Activated naive CD4-positive, alpha-beta T cell treated with Interleukin-2 at 50 U/mL for 16 hours (primary cell): Measurements from ENCODE around the gene FGGY.

Source experiments
- DNase-seq: peaks from one replicate; pipeline ENCODE4 v3.0.0-alpha.2; 2020

Gene FGGY

DNA sequence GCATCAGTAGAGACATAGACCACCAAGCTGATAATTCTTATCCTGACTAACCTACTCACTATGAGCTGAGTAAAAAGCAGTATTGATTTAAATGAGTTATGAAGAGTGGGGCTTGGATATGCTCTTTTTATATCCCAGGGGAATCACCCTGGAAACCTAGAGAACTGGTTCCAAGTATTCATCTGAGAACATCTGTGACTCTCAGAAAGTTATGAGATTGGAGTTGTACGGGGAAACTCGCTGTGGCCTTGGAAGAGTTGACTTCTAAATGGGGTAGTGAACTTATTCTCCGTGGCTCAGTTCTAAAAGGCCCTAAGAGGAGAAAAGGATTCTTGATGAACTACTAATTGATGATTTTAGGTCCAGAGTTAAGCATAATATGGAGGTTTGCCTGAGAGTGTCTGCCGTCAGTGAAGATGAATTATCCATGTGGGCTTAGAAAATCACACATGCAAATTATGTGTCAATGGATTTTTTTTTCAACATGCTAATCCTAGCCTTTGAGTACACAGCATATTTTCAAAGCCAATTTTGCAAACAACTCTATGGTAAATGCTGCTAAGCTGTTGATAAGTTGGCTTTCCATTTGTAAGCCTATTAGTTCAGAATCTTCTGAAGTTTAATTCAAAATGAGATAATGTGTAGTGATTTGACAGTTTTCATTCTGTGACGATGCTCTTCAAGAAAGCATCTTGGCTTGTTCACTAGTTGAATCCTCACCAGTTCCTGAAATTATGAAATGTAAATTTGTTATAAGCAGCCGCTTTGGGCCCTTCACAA lies 122.7 kb downstream of the FGGY start:
- no peak for DNase-seq

DNA sequence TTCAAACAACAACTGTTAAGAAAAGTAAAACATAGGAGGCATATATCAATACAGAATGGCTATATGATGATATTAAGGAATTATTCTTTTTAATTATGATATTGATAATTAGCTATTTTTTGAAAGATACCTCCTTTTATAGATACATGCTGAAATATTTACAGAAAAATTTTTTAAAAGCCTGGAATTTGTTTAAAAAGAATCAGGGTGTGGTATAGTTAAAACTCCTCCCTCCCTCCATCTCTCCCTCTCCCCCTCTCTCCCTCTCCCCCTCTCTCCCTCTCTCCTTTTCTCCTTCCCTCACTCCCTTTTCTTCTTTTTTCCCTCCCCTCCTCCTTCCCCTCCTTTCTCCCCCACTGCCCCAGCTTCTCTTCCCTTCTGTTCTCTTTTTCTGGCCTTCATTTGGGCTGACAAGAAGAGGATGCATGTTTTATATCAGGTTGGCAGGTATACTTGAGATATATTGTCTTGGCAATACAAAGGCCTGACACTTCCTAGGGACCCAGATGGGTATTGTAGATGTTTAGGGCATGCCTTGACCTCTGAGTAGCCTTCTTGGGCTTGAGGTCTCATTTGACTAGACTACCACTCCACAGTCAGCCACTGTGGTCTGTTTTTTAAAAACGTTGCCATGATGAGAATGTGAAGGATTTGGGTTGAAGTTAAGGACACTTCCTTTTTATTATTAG lies 124.5 kb downstream of the FGGY start:
- no peak for DNase-seq

DNA sequence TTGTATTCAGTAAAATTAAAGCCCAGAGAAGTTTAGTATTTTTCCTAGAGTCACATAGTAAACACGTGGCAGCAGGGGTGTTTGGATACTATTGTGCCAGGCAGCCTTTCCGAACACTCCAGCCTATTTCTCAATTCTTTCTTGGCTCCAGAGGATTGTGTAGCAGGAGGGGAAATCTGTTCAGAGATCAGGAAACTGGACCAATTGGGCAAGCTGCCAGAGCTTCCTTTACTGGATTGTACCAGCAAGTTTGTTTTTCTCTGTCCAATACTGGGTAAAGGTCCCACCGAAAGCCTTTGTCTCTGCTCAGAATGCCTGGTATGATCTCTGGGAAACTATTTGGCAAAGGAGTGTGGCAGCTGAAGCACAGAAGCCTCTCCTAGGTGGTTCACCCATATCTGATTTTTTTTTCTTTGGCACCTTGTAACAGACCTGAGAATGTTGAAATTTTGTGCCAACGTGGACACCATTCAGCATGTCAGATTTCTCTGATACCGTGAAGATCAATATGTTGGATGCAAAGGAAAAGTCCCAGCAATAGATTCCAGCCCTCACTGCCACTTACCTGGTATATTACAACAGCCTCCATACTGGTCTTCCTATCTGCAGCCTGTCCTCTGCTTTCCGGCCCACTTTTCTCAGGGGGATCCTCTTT lies 126.2 kb downstream of the FGGY start:
- DNase-seq, result no peak

DNA sequence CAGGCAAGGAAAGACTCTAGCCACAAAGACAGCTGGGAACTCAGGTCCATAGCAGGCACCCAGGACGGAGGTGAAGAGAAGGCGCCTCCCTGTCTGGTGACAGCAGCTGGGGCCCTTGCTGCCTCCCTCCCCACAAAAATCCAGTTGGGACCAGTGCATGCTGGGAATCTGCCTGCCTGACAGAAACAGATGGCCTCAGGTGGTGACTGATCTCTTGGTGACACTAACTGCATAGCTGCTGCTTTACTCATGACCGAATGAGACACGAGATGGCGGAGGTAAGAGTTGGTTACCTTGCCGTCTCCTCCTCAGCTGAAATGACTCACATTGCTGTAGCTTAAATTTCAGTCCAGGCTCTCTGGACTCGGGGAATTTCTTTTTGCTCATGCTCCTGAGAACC lies 130.3 kb downstream of the FGGY start:
- no peak for DNase-seq

DNA sequence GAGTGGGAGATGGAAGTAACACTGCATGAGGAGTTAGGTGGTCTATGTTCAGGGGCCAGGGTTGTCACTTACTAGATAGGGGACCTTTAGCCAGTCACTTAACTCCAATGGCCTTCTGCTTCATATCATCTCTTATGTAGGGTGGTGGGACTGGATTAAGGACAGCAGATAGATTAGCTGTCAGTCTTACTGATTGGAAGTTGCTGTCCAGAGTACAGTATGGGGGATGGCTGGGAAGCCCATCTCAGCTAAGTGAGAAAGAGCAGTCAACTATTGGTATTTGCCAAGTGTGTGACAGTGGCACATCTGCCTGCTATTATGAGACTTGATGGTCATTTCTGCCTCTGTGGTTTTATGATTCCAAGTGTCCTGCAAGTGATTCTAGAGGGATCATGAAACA lies 130.9 kb downstream of the FGGY start:
- DNase-seq, result no peak

DNA sequence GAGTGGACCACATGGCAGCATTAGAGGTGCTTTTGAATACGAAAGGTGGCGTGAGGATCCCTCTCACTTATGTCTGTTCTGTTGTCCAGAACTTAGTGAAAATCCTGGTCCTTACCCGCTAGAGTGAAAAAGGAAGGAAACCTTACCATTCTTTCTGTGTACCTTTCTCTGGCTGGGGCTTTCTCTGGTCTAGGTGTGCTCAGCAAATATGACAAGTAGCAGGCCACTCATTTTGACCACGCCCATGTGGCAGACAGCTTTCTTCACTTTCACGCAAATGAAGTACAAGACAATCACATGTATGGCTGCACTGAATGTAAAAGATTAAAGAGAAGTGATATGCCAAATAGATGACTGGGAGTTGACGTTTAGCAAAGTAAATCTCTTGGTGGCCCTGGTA lies 131.9 kb downstream of the FGGY start:
- DNase-seq, result no peak

DNA sequence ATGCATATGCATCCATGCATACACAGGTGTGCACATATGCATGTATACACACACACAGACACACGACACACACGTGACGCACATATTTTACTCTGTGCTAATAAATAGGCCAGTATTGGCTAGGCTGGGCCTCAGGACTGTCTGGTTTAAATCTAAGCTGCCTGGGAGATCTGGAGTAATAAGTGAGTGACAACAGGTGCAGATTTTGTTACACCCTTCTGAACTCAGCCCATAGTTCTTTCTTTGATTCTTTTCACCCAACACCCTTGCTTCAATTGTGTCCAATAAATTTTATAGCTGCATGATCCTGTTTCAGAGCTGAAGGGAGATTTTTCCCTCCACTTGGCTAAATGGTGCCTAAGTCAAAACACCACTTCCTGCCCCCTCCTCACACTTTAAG lies 132.8 kb downstream of the FGGY start:
- no peak for DNase-seq

DNA sequence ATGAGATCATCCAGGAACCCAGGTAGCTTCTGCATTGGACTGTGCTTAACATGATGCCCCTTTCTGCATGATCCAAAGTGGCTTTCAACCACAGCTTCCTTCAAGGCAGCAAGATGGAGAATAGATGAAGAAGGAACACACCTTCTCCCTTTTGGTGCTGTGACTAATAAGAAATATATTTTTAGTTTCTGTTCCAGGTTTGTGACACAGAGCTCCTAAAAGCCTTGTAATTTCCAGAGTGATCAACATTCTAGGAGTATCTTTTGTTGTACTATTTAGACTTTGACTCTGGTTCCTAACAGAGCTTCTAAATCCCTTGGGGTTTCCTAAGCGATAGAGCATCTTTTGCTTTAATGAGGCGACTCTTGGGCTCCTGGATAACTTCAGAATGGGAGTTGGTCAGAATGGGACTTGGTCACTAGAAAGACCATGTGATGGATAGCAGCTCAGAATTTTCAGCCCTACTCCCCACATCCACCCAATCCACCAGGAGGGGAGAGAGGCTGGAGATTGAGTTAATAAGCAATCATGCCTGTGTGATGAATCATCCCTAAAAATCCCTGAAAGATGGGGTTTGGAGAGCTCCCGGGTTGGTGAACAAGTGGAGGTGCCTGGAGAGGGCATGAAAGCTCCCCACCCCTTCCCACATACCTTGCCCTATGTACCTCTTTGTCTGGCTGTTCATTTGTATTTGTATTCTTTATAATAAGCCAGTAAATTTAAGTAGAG lies 134.8 kb downstream of the FGGY start:
- no peak for DNase-seq

DNA sequence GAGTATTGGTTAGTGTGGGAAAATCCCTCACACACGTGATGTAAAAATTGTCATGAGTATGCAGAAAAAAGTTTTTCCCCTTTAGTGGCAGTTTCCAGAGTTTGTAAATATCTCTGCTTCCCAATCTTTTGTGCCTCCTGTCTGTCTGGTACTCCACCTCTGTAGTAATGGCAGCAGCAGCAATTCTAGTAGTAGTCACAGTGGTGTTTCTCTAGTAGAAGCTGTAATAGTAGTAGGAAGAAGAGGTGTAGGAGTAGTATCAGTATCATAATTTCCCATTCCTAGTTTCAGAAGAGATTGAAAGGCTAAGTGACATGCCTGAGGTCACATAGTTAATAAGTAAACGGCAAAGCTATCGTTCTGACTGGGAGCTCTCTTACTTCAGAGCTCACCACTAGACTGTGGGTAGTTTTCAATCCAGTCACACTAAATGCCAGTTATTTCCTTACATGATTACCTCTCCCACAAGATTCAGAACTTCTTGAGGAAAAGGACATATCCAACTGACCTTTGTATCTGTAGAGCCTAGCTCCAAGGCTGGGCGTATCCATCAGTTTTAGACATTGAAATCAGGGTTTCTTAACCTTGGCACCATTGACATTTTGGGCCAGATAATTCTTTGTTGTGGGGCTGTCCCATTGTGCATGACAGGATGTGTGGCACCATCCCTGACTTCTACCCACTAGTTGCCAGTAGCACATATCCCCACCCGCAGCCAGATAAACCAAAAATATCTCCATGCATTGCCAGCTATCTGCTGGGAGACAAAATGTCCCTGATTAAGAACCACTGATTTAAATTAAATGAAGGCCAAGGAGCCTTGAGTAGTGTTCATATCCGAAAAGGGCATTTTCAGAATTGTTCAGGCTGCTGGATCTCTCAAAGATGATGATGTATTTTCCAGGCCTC lies 135.9 kb downstream of the FGGY start:
- no peak for DNase-seq

DNA sequence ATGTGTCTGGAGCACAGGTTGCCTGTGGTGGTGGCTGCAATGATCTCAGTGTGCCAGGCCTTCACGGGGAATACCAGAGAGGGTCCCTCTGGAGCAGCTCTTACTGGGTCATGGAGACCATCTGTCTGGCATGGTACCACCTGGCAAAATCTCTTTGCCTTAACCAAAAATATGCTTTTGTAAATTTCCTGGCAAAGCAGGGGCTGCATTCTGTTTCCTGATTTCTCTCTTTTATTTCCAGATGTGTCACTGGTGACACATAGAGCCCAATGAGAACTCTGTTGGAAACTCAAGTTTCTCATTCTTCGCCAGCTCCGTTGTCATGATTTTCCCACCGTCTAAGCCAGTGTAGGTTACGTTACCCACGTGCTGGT lies 136.5 kb downstream of the FGGY start:
- no peak for DNase-seq

DNA sequence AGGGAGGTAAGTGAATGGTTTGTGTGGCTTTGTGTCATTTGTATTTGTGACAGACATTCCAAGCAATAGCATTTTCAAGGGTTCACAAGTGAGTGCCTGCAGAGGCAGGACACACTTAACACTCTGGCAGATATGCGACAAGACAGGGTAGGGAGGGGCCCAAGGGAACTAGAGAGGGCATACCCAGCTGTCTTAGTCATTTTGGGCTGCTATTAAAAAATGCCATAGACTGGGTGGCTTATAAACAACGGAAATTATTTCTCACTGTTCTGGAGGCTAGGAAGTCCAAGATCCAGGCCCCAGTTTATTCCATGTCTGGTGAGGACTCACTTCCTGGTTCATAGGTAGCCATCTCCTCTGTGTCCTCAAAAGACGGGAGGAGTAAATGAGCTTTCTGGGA lies 137.4 kb downstream of the FGGY start:
- no peak for DNase-seq

DNA sequence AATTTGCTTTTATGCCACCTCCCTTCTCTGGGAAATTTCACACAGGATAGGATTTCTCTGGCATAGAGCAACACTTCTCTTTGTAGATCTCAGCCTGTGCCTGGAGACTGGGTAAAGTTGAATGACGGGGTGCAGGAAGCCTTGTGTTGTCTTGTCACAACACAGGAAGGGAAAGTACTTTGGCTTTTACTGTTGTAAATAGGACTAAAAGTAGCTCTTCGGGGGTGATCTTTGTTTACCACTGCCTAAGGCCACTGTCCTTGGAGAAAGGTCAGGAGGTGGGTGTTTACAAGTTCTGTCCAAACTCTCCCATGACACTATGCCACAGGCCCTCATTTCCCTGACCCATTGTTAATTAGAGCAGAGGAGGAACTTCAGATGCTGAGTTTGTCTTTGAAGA lies 139.7 kb downstream of the FGGY start:
- DNase-seq, result no peak

DNA sequence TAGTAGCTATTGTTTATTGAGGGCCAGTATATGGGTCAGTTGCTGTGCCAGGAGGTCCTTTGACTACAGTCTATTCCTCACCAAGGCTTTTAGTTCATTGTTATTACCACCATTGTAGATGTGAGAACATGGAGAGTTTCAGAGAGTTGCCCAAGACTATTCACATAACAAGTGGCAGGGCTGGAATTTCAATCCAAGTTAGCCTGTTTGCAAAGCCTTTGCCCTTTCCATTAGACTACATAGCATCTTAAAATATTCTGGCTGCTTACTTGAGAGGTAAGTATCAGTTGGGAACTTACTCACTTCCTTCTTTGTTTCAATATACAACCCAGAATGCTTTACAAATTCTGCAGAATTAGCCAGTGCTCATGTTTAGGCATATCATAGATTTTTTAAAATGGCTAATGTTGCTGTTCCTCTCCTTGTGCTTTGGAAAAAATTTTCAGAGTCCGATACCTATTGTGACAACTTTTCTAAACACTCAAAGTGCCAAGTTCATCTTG lies 141.2 kb downstream of the FGGY start:
- no peak for DNase-seq

DNA sequence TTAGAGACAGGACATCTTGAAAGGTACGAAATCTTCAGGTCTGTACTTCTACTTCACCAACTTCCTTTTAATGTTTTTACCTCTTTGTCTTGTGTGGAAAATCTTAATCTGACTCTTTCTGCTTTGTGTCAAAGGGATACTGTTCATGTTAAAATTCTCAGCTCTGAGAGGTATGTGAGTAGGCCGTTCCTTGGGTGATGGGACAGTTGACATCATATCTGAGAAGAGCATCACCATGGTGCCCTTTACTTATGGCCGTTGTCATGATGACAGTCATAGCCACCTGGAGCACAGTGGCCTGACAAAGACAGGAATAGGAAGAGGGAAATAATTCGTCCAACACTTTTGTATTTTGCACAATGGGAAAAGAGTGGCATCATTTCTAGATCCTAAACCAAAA lies 145.6 kb downstream of the FGGY start:
- DNase-seq, result no peak

DNA sequence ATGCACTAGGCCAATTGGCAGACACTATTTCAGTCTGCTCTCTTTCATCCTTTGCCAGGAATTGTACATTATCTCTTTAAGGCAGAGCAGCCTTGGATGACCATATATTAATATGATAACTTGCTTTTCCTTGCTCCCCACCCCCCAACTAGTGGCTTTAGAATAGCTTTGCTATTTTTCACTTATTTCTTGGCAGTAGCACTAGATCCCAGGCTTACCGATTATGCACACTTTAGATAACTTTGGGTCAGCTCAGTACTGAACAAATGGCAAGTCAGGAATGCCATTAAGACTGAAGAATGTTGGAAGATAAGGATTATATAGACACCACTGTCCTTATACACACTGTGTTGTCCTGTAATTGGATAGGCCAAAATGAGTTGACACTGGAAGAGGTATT lies 146.4 kb downstream of the FGGY start:
- no peak for DNase-seq

DNA sequence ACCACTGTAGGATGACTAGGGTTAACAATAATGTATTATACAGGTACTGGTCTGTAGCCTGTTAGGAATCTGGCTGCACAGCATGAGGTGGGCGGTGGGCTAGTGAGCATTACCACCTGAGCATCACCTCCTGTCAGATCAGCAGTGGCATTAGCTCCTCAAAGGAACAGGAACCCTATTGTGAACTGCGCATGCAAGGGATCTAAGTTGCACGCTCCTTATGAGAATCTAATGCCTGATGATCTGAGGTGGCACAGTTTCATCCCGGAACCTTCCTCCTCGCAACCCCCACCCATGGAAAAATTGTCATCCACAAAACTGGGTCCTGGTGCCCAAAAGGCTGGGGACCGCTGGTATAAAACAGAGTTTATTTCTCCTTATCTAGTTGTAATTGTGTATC lies 147.6 kb downstream of the FGGY start:
- no peak for DNase-seq

DNA sequence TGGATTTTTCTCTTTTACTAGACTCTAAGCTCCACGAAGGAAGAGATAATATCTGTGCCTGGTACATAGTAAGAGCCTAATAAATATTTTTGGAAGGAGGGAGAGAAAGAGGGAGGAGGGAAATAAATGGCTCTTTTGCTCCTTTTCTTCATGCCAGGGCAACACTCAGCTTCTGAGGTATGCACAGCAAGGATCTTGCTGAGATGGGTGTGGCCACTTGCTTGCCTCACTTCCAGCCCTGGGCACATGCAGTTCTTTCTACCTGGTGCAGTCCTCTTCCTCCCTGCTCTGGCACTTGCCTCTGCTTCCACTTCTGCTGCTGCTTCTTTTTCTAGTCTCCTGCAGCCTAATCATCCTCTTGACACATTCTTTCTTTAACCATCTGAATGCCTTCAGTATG lies 148.1 kb downstream of the FGGY start:
- no peak for DNase-seq

DNA sequence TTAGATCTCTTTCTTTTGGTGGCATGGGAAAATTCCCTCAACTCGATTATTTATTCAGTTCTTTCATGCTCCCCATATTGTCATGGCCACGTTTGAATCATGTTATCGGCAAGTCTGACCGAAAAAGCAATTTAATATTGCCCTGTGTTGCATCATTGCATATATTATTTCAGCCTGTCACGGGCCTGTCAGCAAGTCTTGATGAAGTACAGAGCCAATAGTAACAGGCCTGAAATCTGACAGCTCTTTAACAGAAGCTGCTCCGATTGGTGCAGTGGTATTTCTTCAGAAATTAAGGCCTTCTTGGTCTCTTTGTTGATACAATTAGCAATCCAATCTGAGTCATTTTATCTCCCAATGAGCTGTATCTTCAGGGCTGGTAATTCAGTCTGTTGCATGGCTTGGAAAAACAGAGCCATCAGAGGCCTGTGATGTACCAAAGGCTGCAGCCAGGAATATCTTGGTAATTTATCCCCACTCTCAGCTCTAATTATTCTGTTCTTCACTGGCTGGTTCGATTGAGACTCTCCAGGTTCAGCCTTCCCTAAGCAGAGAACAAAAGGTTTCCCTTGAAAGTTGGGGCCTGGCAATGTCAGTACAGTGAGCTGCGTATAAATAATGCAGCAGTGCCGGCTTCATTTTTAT lies 149.5 kb downstream of the FGGY start:
- no peak for DNase-seq

DNA sequence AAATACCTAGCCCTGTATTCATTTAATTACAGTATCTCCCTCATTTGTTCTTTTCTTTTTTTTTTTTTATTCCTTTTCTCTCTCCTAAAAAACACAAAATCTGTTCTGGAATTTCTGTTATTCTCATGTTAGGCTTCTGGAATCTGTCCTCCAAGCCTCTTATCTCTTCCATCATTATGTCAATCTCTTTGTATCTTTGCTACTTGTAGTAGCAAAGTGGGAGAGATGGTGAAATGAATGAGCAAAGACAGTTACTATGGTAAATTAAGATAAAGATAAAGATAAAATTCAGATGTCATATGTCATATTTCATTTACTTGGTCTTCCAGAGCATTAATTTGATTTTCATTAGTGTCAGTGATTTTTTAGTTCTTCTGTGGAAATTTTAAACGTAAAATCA lies 155.1 kb downstream of the FGGY start:
- no peak for DNase-seq

DNA sequence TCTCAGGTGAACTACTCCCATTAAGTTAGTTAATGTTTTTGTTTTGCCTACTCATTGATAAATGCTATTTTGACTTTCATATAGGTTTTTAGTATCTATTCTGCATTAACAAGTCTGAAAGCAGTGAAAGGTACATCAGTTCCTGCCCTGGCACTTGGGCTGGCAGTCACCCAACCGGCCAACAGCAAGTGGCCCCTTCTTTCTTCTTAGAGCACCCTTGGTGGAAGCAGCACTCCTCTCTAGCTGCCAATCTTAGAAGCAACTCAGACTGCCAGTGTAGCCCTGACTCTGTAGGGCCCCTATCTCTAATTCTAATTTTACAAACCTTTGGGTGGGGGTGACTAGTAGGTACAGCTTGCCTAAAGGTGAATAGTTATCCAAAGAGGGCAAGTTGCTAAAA lies 155.7 kb downstream of the FGGY start:
- no peak for DNase-seq

DNA sequence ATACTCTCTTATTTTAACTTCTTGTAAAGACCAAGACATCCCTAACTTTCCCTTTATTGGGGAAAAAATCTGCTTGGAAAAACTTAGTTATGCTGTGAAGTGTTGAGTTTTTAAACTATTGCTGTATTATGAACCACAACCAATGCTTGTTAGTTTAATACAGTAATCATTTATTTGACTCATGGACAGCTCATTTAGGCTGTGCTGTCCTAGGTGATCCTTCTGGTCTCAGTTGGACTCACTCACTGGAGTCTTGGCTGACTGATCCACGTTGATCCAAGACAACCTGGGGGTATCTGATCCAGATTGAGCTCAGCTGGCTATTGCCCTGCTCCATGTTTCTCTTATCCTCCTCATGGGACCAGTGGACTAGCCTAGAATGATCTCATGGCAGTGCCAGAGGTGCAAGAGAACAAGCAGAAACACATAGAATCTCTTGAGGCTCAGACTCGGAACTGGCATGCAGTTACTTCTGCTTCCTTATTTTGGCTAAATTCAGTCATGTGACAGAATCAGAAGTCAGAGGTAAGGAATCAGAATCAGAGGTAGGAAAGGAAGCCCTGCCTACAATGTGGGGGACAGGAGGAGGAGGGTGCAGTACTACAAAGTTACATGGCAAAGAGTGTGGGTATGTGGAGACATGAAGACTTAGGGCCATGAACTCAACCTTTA lies 156.5 kb downstream of the FGGY start:
- no peak for DNase-seq
